ENCODE data around the gene UBE2G1. TPM values are rescaled to one million over a fixed set of nuclear protein-coding genes. Genes with fewer than 3 reads are reported as not detected.

UBE2G1 gene
- total and polyA plus RNA-seq, 2 of the 13 experiments (the other 11 are each of a cell fraction or from before 2014, with no cell fraction given): 27.9 to 42.6 TPM

DNA sequence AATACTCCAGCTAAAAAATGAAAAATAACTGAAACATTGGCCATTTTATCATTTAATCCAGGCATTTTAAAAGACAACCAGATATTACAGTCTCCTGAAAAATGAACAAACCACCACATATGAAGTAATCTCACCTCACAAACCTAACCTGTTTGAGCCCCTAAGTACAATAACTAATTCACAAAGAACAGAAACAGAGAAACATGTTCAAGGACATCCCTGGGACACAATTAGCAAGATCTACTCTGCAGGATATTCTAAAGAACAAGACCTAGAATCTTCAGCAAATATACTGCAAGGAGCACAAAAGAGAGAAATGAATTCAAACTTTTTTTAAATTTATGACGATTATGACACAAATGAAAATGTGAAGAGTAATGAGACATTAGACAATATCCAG, 51.9 kb downstream of the UBE2G1 start (continued):
- TF ChIP-seq, protein P1, sequence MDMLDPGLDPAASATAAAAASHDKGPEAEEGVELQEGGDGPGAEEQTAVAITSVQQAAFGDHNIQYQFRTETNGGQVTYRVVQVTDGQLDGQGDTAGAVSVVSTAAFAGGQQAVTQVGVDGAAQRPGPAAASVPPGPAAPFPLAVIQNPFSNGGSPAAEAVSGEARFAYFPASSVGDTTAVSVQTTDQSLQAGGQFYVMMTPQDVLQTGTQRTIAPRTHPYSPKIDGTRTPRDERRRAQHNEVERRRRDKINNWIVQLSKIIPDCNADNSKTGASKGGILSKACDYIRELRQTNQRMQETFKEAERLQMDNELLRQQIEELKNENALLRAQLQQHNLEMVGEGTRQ (IDR thresholded peaks at IDR 0.05; ENCODE audit: low read depth, low read length): no peak
- TF ChIP-seq, protein P1 (CRISPR knock-in tag; IDR thresholded peaks at IDR 0.05; ENCODE audit: borderline replicate concordance): no peak

DNA sequence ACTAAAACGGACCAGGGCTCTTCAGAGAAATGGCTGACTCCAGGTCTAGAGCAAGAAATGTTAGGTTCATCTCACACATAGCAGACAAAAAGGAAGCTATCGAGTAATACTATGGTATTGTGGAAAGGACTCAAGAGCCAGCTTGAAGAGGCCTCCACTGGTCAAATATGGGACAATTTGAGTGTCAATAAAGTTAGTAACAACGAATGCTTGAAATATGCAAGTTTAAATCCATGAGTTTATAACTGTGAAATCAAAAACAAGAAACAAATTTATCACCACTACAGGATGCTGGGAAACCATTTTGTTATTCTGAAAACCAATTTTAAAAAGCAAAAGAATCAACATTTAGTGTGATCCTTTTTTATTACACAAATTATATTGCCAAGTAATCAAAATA, 52.3 kb downstream of the UBE2G1 start:
- no peak overlapping the region for H3K4me3 ChIP-seq (replicated peaks in 1 of 3; ENCODE audit: insufficient read depth in 1 of 3, low read depth in 2 of 3, low read length in 3 of 3)
- no peak overlapping the region for H3K9ac ChIP-seq (ENCODE audit: insufficient read depth, low read depth, low read length)
- H3K79me2 ChIP-seq (ENCODE audit: insufficient read depth, low read length): peaks cover 80% of the 10 kb centered on the region
- H4K20me1 ChIP-seq (ENCODE audit: insufficient read depth, low read length): peaks cover 39% of the 10 kb centered on the region
- no peaks in the 10 kb centered on the region for H3K36me3 ChIP-seq (replicated peaks in 1 of 2; ENCODE audit: control insufficient read depth in 1 of 2, insufficient read depth in 2 of 2, low read length in 2 of 2)
- ChIA-PET CTCF (ENCODE audit: low intra/inter-chr PET ratio, low total read pairs) (no interaction called here), POLR2A (no interaction called here)
- no peak overlapping the region for H3K27ac ChIP-seq (ENCODE audit: extremely low read length, insufficient read depth, low read length)
- no peak overlapping the region for H2AFZ ChIP-seq (ENCODE audit: low read length)
- in situ Hi-C loops (cut with HindIII; ENCODE audit: extremely low pct_ligation_motif_present, low pct_unique_long_range_greater_than_20kb) (no loop called here), intact Hi-C loops (cut with micrococcal nuclease; ENCODE audit: unreplicated experiment) (loop anchor here (5.0 kb wide), 1 partner anchor 53 kb away; the partner anchor contains the start of gene UBE2G1)
- no peak overlapping the region for H3K4me2 ChIP-seq (ENCODE audit: low read depth, low read length)
- peaks cover 84% of the 10 kb centered on the region for H3K4me1 ChIP-seq (ENCODE audit: insufficient read depth, low read length)
- BruUV-seq (replicated peaks): no TSS peak
- TF ChIP-seq, protein P2, sequence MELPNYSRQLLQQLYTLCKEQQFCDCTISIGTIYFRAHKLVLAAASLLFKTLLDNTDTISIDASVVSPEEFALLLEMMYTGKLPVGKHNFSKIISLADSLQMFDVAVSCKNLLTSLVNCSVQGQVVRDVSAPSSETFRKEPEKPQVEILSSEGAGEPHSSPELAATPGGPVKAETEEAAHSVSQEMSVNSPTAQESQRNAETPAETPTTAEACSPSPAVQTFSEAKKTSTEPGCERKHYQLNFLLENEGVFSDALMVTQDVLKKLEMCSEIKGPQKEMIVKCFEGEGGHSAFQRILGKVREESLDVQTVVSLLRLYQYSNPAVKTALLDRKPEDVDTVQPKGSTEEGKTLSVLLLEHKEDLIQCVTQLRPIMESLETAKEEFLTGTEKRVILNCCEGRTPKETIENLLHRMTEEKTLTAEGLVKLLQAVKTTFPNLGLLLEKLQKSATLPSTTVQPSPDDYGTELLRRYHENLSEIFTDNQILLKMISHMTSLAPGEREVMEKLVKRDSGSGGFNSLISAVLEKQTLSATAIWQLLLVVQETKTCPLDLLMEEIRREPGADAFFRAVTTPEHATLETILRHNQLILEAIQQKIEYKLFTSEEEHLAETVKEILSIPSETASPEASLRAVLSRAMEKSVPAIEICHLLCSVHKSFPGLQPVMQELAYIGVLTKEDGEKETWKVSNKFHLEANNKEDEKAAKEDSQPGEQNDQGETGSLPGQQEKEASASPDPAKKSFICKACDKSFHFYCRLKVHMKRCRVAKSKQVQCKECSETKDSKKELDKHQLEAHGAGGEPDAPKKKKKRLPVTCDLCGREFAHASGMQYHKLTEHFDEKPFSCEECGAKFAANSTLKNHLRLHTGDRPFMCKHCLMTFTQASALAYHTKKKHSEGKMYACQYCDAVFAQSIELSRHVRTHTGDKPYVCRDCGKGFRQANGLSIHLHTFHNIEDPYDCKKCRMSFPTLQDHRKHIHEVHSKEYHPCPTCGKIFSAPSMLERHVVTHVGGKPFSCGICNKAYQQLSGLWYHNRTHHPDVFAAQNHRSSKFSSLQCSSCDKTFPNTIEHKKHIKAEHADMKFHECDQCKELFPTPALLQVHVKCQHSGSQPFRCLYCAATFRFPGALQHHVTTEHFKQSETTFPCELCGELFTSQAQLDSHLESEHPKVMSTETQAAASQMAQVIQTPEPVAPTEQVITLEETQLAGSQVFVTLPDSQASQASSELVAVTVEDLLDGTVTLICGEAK (IDR thresholded peaks at IDR 0.05): peak; percentile 39; the same call in 1 of the 2 replicates
- TF ChIP-seq, protein P2 (CRISPR knock-in tag; IDR thresholded peaks at IDR 0.05): no peak
- TF ChIP-seq SCMH1 (CRISPR knock-in tag; IDR thresholded peaks at IDR 0.05; ENCODE audit: borderline replicate concordance) (no peak), MAFK (conservative IDR thresholded peaks at IDR 0.05 in 1 of 2, IDR thresholded peaks at IDR 0.05 in 1 of 2; ENCODE audit: low read length in 2 of 2) (0 out of 4 replicates have a peak, but pooled peaks of 1 of the 2 experiments have one; percentile 19)
- TF ChIP-seq, protein P3, sequence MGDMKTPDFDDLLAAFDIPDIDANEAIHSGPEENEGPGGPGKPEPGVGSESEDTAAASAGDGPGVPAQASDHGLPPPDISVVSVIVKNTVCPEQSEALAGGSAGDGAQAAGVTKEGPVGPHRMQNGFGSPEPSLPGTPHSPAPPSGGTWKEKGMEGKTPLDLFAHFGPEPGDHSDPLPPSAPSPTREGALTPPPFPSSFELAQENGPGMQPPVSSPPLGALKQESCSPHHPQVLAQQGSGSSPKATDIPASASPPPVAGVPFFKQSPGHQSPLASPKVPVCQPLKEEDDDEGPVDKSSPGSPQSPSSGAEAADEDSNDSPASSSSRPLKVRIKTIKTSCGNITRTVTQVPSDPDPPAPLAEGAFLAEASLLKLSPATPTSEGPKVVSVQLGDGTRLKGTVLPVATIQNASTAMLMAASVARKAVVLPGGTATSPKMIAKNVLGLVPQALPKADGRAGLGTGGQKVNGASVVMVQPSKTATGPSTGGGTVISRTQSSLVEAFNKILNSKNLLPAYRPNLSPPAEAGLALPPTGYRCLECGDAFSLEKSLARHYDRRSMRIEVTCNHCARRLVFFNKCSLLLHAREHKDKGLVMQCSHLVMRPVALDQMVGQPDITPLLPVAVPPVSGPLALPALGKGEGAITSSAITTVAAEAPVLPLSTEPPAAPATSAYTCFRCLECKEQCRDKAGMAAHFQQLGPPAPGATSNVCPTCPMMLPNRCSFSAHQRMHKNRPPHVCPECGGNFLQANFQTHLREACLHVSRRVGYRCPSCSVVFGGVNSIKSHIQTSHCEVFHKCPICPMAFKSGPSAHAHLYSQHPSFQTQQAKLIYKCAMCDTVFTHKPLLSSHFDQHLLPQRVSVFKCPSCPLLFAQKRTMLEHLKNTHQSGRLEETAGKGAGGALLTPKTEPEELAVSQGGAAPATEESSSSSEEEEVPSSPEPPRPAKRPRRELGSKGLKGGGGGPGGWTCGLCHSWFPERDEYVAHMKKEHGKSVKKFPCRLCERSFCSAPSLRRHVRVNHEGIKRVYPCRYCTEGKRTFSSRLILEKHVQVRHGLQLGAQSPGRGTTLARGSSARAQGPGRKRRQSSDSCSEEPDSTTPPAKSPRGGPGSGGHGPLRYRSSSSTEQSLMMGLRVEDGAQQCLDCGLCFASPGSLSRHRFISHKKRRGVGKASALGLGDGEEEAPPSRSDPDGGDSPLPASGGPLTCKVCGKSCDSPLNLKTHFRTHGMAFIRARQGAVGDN (CRISPR knock-in tag; IDR thresholded peaks at IDR 0.05): no peak
- DNase-seq (ENCODE audit: low spot score): no peak
- no peaks in the 10 kb centered on the region for H3K9me3 ChIP-seq (ENCODE audit: low read length)
- no peaks in the 10 kb centered on the region for H3K27me3 ChIP-seq (ENCODE audit: control insufficient read depth in 1 of 2, insufficient read depth in 2 of 2, low read length in 2 of 2)
- WGBS (ENCODE audit: low lambda C conversion rate): 93% methylated on average over 3 of the region's 3 CpGs
- FAIRE-seq: no peak
- no peak for ATAC-seq

Data from HepG2 (cell line).